Transverse colon (tissue), 4 donors: ENCODE measurements around the gene CCNB1.

ENCODE experiments used
- POLR2A ChIP-seq: fragments of 450-650 bp; IDR thresholded peaks from one replicate; pipeline ENCODE4 v1.6.1; 2016; ENCODE audit warnings: antibody characterized with exemption, mild to moderate bottlenecking, moderate library complexity
- POLR2AphosphoS5 ChIP-seq, 3 donors: sonication (generic); formaldehyde crosslinking; IDR thresholded peaks; one replicate each; pipeline ENCODE4 v1.6.1; 2016; ENCODE audit warnings: antibody characterized with exemption in 3 of 3
- TF ChIP-seq, protein P1 (sequence below), 5 experiments: fragments of 200-600 bp in 3 of 5; fragments of 450-650 bp in 2 of 5; sonication (generic) in 3 of 5; IDR thresholded peaks; 1 replicate in 2 of 5; 2 replicates in 3 of 5; pipeline ENCODE4 v1.5.1; 2016 to 2017; ENCODE audit warnings: antibody characterized with exemption in 5 of 5, inconsistent platforms in 3 of 5, mild to moderate bottlenecking in 2 of 5, moderate library complexity in 1 of 5

DNA sequence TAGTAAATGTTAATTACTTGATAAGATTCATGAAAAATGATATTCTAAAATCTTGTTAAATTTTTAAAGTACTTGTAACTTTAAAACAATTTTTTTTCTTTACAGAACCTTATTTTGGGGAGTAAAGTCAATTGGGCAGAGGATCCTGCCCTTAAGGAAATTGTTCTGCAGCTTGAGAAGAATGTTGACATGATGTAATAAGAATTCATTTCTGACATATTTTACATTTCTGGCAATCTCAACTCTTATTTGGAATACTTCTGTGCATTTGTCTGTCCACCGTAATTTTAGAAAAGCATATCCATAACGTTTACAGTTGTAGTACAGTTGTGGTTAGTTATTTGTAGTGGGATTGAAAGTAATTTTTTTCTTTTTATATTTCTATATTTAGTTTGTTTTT, 42.7 kb downstream of the CCNB1 start:
- TF ChIP-seq, protein P1, sequence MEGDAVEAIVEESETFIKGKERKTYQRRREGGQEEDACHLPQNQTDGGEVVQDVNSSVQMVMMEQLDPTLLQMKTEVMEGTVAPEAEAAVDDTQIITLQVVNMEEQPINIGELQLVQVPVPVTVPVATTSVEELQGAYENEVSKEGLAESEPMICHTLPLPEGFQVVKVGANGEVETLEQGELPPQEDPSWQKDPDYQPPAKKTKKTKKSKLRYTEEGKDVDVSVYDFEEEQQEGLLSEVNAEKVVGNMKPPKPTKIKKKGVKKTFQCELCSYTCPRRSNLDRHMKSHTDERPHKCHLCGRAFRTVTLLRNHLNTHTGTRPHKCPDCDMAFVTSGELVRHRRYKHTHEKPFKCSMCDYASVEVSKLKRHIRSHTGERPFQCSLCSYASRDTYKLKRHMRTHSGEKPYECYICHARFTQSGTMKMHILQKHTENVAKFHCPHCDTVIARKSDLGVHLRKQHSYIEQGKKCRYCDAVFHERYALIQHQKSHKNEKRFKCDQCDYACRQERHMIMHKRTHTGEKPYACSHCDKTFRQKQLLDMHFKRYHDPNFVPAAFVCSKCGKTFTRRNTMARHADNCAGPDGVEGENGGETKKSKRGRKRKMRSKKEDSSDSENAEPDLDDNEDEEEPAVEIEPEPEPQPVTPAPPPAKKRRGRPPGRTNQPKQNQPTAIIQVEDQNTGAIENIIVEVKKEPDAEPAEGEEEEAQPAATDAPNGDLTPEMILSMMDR (IDR thresholded peaks at IDR 0.05) = no peak
- TF ChIP-seq POLR2A = no peak
- no peak for TF ChIP-seq POLR2AphosphoS5 (IDR thresholded peaks at IDR 0.05)
